ENCODE results near the gene SPPL2C.

Gene SPPL2C

DNA sequence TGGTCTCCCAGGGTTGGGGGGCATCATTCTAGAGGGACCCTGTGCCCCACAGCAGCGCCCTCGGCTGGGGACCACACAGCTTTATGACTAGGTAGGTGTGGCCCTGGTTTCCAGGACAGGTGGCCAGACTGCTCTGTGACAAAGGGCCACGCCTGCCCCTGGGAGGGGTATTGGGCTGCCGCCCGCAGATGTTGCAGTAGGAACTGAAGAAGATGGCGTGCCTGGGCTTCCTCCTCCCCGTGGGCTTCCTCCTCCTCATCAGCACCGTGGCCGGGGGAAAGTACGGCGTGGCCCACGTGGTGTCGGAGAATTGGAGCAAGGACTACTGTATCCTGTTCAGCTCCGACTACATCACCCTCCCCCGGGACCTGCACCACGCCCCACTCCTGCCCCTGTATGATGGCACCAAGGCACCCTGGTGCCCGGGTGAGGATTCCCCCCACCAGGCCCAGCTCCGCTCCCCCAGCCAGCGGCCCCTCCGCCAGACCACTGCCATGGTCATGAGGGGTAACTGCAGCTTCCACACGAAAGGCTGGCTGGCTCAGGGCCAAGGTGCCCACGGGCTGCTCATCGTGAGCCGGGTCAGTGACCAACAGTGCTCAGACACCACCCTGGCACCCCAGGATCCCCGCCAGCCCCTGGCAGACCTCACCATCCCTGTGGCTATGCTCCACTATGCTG is at the start of gene SPPL2C:
Gene SPPL2C, plus strand, starts transcription at position 187 of the 681 bp plus-strand sequence. Its CDS starts 26 bp downstream, at position 213.
- DNase-seq = no peak

- no peak for DNase-seq
Observed at GRCh38 chr17:45800816-45801215, 43.9 kb upstream of the SPPL2C start.

DNA sequence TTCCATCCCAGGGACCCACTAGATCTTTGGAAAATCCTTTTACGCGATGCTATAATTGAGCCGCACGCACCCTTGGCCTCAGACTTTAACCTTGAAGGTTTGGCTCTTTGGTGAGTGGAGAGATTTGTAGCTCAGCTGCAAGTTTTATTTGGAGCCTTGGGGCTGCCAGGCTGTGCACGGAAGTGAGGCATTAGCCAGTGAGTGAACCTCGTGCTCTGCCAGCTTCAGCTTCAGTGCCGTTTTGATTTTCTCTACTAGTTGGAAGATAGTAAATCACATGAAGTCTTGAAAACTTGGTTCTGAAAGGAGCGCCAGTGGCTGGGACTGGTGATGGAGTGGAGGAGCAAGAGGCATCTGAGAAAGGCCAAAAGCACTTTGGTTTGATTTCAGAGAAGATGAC is 43.3 kb upstream of the SPPL2C start:
- DNase-seq = no peak

- DNase-seq = no peak
Observed at GRCh38 chr17:45808845-45809244, 35.8 kb upstream of the SPPL2C start.

DNA sequence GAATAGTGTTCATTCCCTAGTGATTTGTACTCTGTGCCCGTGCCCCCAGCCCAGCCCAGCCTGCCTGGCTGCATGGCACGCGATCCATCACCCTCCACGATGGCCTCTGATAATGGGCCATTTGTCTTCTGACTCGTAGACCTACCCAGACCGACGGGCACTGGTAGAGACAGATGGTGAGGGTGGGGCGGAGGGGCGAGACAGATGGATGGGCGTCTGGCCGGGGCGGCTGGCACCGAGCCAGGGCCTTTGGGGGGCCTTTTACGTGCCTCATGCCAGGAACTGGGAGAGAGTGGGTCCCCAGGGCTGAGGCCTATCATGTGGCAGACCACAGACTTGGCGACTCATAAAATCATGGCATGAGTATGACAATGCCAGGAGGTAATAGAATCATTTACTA is 35.2 kb upstream of the SPPL2C start:
- DNase-seq = no peak

GRCh38 chr17:45812102-45812501 is 32.6 kb upstream of the SPPL2C start:
- no peak for DNase-seq

DNA sequence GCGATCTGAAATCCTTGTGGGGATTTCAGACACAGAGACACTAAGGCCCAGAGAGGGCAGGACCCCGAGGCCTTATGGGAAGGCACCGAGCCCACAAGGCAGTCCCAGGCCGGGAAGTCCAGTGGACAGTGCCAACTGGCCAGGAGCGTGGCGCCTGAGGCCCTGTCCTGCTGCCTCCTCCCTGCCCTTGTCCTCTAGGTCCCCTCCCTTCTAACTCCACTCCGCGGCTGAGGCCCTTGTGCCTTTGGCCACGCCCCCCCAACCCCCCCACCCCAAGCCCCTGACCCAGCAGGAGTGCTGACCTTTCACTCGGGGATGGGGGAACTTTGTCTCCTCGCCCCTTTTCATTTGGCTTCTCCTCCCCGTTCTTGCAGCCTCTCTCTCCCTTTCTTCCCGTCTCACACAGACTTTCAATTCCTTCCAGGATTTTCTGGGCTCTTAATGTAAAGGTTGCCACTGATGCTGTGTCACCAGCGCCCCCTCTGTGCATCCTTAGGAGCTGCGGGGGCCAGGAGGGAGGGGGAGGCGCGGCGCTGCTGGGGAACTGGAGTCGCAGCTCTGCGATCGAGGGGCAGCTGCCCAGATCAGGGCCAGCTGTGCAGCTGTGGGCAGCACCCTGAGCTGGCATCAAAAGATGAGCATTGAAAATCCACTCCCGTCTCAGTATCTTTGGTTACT is 31.5 kb upstream of the SPPL2C start:
- no peak for DNase-seq

- DNase-seq = no peak
Observed at GRCh38 chr17:45814622-45815606, 29.8 kb upstream of the SPPL2C start.

DNA sequence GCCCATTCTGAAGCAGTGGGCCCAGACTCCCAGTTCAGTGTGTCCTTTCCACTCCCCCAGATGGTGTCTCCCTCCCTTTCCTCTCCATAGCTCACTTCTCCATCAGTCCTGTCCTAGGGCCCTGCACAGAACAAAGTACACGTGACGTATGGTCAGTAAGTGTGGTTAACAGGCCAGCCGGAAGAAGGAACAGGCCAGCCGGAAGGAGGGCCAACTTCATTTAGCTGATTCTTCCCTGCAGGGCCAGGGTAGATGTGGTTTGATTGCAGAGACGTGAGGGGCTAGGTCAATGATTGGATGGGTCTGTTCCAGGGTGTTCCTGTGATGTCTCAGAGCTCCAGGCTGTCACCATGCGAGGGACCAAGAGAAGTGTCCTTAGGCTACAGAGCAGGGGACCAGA is 28.9 kb upstream of the SPPL2C start:
- no peak for DNase-seq

GRCh38 chr17:45818041-45818440 is 26.6 kb upstream of the SPPL2C start:
- no peak for DNase-seq

GRCh38 chr17:45818699-45819098 is 26.0 kb upstream of the SPPL2C start:
- no peak for DNase-seq

- DNase-seq = no peak
Observed at GRCh38 chr17:45819632-45820031, 25.0 kb upstream of the SPPL2C start.

DNA sequence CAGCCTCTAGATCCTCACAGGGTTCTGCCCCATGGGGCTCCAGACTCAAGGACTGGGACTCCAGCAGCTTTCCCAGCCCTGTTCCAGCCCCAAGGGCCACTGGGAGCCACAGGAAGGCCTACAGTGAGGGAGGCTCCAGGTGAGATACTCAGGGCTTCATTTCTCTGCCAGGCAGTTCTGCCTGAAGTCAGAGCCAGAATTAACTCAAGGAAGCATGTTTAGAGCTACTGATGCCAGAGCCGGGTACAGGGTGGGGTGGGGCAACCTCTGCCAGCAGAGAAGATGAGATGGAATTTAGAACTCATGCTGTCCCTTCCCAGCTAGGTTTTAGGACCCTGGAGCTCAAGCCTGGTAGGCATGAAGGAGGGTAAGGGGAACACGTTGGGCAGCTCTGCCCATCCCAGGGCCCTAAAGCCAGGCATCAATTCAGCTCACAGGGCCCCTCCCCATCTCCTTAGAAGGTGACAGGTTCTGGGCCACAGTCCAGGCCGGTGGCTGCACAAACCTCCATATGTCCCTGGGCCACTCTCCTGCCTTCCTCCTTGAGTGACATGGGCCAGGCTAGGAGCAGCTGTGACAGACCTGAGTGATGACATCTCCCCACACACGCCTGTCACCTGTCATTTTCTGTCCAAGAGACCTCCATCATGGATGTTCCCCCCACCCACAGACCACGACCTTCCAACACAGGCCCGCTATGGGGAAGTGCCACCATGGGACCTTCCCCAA is 24.5 kb upstream of the SPPL2C start:
- no peak for DNase-seq

DNA sequence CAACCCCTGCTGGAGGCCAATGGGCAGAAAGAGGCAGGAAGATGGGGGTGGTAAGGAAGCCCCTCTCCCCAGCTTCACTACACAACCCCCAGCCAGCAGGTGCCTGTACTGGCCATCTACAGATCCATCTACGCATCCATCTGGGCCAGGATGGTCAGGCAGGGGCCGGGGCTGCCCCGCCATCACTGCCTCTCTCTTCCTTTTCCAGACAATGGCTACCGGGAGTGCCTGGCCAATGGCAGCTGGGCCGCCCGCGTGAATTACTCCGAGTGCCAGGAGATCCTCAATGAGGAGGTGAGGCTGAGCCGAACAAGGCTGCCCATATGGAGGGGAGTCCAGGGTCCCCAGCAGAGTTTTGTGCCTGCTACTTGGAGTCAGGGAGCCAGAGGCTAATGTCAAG is 23.5 kb upstream of the SPPL2C start:
- DNase-seq = no peak

GRCh38 chr17:45823598-45823997 is 21.1 kb upstream of the SPPL2C start:
- no peak for DNase-seq

GRCh38 chr17:45824475-45824874 is 20.2 kb upstream of the SPPL2C start:
- no peak for DNase-seq

DNA sequence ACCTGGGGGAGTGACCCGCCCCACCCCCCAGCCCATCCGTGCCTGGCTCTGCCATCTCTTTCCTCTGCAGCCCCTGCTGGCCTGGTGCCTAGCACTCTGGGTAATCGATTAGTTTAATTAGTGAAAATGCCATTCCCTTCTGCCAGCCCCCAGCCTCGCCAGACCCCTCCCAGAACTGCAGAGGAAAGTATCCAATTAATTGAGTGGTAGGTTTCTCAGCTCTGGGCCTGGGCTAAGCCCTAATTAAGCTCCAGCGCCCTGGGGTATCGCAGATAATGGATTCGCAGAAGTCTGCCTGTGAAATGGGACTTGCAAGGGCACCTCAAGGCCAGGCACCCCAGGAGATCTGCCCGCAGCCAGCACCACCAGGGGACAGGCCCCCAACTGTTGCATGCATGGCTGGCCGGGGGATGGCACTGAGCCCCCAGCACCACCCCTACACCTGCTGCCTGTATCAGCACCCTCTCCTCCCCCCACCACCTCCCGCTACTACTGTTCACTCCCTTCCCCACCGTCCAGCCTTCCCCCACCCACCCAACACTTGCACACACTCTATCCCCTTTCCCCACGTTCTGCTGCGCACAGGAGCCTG is 19.7 kb upstream of the SPPL2C start:
- DNase-seq = no peak

DNA sequence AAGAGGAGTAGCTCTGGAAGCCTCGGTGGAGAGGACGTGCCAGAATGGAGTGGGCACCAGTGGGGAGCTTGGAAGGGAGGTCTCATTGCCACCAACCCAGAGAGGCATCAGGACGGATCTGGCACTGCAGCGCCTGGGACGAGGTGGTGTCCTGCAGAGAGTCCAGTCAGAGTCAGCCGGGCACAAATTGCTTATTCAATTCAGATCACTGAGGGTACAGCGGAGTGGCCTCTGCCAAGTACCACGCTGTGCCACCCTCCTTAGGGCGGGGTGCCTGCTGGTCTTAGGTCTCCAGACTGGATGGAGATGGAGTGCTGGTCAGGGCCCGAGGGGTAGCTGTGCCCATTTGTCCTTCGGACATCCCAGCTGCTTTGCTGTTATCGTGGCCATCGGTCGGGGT is 18.9 kb upstream of the SPPL2C start:
- no peak for DNase-seq

DNA sequence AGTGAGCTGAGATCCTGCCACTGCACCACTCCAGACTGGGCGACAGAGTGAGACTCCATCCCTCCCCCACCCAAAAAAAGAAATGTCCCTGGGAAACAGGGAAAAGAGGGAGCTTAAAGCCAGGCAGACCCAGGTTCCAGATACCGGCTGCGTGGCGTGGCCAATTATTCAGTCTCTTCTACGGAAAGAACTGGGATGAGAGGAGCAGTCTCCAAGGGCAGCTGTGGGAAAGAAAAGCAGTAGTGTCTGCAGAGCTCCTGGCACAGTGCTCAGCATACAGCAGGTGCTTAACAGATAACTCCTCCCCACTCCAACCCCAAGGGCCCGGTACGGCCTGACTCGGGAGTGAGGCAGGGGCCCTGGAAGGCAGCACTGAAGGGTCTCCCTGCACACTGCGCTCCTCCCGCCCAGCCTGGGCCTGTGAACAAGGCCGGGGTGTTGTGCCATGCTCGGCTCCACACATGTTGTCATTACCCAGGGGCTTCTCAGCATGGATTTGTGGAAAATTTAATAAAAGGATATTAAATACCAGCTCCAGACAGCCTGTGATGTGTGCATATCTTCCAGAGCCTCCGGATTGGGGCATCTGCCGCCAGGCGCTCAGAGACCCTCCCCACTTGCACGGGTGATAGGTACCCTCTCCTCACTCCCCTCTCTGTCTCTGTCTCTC is 17.6 kb upstream of the SPPL2C start:
- DNase-seq = no peak

- DNase-seq = no peak
Observed at GRCh38 chr17:45828171-45828570, 16.5 kb upstream of the SPPL2C start.

GRCh38 chr17:45828582-45829133 is 16.0 kb upstream of the SPPL2C start:
- peak; percentile 38 for DNase-seq

GRCh38 chr17:45833920-45834319 is 10.8 kb upstream of the SPPL2C start:
- no peak for DNase-seq

Measured in EL (cell line).